Ovary (tissue), 3 donors: ENCODE data around the gene USP4.

ENCODE experiments used
- EP300 ChIP-seq: sonication (generic); formaldehyde crosslinking; IDR thresholded peaks from one replicate; pipeline ENCODE4 v1.6.1; 2017; ENCODE audit warnings: antibody characterized with exemption
- POLR2A ChIP-seq: fragments of 450-650 bp; IDR thresholded peaks from one replicate; pipeline ENCODE4 v1.6.1; 2017; ENCODE audit warnings: antibody characterized with exemption, mild to moderate bottlenecking, moderate library complexity
- TF ChIP-seq, protein P1 (sequence below), 3 donors: fragments of 450-650 bp in 2 of 3; fragments of 200-600 bp in 1 of 3; IDR thresholded peaks; one replicate each; pipeline versions ENCODE4 v1.5.1 to v1.8.0; 2016 to 2022; ENCODE audit warnings: antibody characterized with exemption in 3 of 3, mild to moderate bottlenecking in 1 of 3
- donor health status: DM: no; HTN: no; CAD: no.

DNA sequence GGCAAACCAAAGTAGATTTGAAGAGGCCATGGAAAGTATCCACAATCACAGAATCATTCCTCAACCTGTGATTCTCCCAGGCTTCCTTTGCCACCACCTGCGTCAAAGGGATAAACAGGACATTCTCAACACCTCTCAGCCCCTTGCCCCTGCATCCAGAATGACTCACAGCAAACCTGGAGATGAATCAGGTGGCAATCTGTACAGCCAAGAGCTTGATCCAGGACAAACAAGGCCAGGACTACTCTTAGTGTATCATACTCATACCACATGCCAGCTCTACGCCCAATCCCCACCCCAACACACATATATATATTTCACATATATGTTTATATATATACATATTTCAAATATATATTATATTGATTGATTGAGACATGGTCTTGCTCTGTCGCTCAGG lies 39.3 kb downstream of the USP4 start:
- TF ChIP-seq, protein P1, sequence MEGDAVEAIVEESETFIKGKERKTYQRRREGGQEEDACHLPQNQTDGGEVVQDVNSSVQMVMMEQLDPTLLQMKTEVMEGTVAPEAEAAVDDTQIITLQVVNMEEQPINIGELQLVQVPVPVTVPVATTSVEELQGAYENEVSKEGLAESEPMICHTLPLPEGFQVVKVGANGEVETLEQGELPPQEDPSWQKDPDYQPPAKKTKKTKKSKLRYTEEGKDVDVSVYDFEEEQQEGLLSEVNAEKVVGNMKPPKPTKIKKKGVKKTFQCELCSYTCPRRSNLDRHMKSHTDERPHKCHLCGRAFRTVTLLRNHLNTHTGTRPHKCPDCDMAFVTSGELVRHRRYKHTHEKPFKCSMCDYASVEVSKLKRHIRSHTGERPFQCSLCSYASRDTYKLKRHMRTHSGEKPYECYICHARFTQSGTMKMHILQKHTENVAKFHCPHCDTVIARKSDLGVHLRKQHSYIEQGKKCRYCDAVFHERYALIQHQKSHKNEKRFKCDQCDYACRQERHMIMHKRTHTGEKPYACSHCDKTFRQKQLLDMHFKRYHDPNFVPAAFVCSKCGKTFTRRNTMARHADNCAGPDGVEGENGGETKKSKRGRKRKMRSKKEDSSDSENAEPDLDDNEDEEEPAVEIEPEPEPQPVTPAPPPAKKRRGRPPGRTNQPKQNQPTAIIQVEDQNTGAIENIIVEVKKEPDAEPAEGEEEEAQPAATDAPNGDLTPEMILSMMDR (IDR thresholded peaks at IDR 0.05): no peak
- TF ChIP-seq POLR2A: no peak
- TF ChIP-seq EP300: no peak
